Mesothelial cell of epicardium (in vitro differentiated cells): ENCODE measurements around the gene CXCL14. TPM values are rescaled to one million over a fixed set of nuclear protein-coding genes. Genes with fewer than 3 reads are reported as not detected.
"Not testable (repeated sequence)": the region's sequence is repeated elsewhere in the genome, so short reads cannot be mapped to it uniquely, and the experiment has no call there.

Source experiments
- DNase-seq, 2 experiments: peaks; one replicate each; pipeline ENCODE4 v3.0.0; 2021; ENCODE audit warnings: low spot score in 2 of 2; ENCODE audit not compliant: unreplicated experiment in 2 of 2
- H3K27ac Mint-ChIP-seq: 2 replicates; pipeline ENCODE4 v1.8.0; 2021; ENCODE audit warnings: mixed read lengths
- H3K27me3 Mint-ChIP-seq: 2 replicates; pipeline ENCODE4 v1.8.0; 2021; ENCODE audit warnings: low read depth, mixed read lengths
- H3K36me3 Mint-ChIP-seq: 2 replicates; pipeline ENCODE4 v1.8.0; 2021; ENCODE audit warnings: mixed read lengths
- H3K4me1 Mint-ChIP-seq: 2 replicates; pipeline ENCODE4 v1.8.0; 2021; ENCODE audit warnings: mixed read lengths
- H3K4me3 Mint-ChIP-seq: 2 replicates; pipeline ENCODE4 v1.8.0; 2021; ENCODE audit warnings: mild to moderate bottlenecking, moderate library complexity, mixed read lengths
- H3K9me3 Mint-ChIP-seq: 2 replicates; pipeline ENCODE4 v1.8.0; 2021; ENCODE audit warnings: mixed read lengths
- total RNA-seq: library from RNA; stranded (reverse); gene quantifications from 3 replicates; pipeline ENCODE4 v1.2.1, GENCODE V29; 2021
- TF ChIP-seq, protein P1 (sequence below): fragments of 200-600 bp; sonication (generic); IDR thresholded peaks from one replicate; pipeline ENCODE4 v1.5.0; 2021; ENCODE audit warnings: antibody characterized with exemption; ENCODE audit not compliant: unreplicated experiment

CXCL14 gene
- total RNA-seq, 1 donor from 2014 or later = 56.5 TPM

DNA sequence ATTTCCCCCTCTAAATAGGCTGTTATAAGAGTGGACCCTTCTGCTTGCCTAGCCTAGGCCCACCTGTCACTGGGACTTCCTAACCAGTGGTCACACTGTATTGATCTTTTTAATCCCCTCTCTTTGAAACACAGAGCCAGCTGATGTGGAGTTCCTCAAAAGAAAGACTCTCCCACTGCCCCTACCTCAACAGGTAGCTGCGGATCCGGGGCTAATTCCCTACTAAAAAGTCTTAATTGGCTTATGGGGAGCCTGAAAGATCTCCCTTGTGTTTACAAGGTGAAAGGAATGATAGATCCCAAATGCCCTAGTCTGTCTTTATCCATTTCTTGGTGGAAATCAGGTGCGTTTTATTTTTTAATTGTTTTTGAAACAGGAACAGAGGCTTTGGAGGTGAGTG, 45.0 kb downstream of the CXCL14 start:
- no peaks in the 10 kb centered on the region for H3K36me3 Mint-ChIP-seq
- peaks cover 7% of the 10 kb centered on the region for H3K4me1 Mint-ChIP-seq
- H3K27ac Mint-ChIP-seq = no peak overlapping the region
- H3K27me3 Mint-ChIP-seq = peaks cover 99% of the 10 kb centered on the region
- peaks cover 9% of the 10 kb centered on the region for H3K9me3 Mint-ChIP-seq
- TF ChIP-seq, protein P1, sequence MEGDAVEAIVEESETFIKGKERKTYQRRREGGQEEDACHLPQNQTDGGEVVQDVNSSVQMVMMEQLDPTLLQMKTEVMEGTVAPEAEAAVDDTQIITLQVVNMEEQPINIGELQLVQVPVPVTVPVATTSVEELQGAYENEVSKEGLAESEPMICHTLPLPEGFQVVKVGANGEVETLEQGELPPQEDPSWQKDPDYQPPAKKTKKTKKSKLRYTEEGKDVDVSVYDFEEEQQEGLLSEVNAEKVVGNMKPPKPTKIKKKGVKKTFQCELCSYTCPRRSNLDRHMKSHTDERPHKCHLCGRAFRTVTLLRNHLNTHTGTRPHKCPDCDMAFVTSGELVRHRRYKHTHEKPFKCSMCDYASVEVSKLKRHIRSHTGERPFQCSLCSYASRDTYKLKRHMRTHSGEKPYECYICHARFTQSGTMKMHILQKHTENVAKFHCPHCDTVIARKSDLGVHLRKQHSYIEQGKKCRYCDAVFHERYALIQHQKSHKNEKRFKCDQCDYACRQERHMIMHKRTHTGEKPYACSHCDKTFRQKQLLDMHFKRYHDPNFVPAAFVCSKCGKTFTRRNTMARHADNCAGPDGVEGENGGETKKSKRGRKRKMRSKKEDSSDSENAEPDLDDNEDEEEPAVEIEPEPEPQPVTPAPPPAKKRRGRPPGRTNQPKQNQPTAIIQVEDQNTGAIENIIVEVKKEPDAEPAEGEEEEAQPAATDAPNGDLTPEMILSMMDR = no peak
- H3K4me3 Mint-ChIP-seq = no peak overlapping the region
- DNase-seq = no peak

DNA sequence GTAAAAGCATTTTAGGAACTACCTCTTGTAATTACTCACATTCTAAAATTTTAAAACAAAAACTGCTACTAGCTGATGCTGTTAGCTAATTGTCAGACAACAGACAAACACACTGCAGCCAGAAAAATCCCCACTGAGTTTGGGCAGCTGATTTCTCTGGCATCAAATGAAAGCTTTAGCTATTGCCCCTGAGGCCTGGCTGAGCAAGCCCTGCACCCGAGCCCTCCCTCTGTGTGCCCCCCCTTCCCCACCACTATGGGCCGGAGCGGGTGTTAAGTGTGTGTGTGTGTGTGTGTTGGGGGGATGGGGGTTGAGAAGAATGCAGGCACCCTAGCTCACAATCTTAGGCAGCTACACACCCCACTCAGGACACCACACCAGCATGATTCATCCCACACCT, 45.5 kb downstream of the CXCL14 start:
- TF ChIP-seq, protein P1 = no peak
- peaks cover 9% of the 10 kb centered on the region for H3K9me3 Mint-ChIP-seq
- peaks cover 99% of the 10 kb centered on the region for H3K27me3 Mint-ChIP-seq
- no peaks in the 10 kb centered on the region for H3K36me3 Mint-ChIP-seq
- H3K27ac Mint-ChIP-seq = no peak overlapping the region
- no peak overlapping the region for H3K4me3 Mint-ChIP-seq
- H3K4me1 Mint-ChIP-seq = peaks cover 7% of the 10 kb centered on the region
- no peak for DNase-seq

DNA sequence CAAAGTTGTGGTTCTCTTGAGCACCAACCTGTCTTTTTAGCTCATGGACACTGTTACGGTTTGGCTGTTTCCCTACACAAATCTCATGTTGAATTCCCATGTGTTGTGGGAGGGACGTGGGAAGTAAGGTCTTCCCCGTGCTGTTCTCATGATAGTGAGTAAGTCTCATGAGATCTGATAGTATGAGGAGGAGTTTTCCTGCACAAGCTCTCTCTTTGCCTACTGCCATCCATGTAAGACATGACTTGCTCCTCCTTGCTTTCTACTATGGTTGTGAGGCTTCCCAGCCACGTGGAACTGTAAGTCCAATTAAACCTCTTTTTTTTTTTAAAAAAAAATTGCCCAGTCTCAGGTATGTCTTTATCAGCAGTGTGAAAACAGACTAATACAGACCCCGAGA, 49.2 kb downstream of the CXCL14 start:
- DNase-seq, H3K36me3 Mint-ChIP-seq, H3K9me3 Mint-ChIP-seq, H3K27ac Mint-ChIP-seq, H3K4me3 Mint-ChIP-seq, H3K4me1 Mint-ChIP-seq: not testable (repeated sequence)
- peaks cover 99% of the 10 kb centered on the region for H3K27me3 Mint-ChIP-seq

DNA sequence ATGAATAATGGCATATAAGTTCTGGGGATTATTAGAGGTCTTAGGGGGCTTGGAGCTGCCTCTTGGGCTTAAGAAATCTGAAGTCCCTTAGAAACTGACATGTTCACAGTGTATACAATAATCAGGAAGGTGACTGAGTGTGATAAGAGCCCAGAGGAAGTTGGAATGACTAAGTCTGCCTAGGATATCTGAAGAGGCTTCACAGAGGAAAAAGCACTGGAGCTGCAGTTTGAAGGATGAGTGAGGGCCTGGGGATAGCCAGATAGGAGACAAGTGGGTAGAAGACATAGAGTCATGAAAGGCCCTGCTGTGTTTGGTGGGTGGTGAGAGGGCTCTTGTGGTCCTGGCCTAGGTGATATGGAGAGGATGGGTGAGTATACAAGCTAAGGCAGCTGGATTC, 51.9 kb downstream of the CXCL14 start:
- Mint-ChIP-seq H3K27me3 (peaks cover 99% of the 10 kb centered on the region), H3K36me3 (no peaks in the 10 kb centered on the region), H3K27ac (no peak overlapping the region), H3K4me1 (no peaks in the 10 kb centered on the region), H3K9me3 (peaks cover 22% of the 10 kb centered on the region), H3K4me3 (no peak overlapping the region)
- TF ChIP-seq, protein P1 = no peak
- DNase-seq = no peak

DNA sequence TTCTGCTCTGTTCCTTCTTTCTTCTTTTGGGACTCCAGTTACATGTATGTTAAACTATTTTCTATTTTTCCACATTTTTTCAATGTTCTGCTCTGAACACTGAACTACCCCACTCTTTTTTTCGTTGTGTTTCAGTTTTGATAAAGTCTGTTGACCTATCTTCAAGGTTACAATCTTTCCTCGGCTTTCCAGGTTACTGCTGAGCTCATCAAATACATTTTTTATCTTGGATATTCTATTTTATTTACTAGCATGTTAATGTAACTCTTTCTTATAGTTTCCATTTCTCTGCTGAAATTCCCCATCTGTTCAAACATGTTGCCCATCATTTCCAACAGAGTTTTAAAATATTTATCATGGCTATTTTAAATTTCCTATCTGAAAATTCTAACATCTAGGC, 56.8 kb downstream of the CXCL14 start:
- Mint-ChIP-seq H3K36me3 (no peaks in the 10 kb centered on the region), H3K9me3 (peaks cover 32% of the 10 kb centered on the region), H3K4me1 (no peaks in the 10 kb centered on the region), H3K4me3 (no peak overlapping the region), H3K27ac (no peak overlapping the region), H3K27me3 (peaks cover 90% of the 10 kb centered on the region)
- TF ChIP-seq, protein P1 = no peak
- no peak for DNase-seq

Other genes starting within 250 kb of the CXCL14 start
- gene MACROH2A1, start 179.8 kb downstream of the CXCL14 start, total RNA-seq = 261 to 276 TPM (median 265 TPM) in 3 replicates
- gene DCANP1, start 131.6 kb downstream of the CXCL14 start, total RNA-seq = not detected in 3 replicates
- gene TIFAB, start 126.6 kb downstream of the CXCL14 start, total RNA-seq = not detected in 3 replicates
- gene NEUROG1, start 43.0 kb downstream of the CXCL14 start, total RNA-seq = not detected in 3 replicates